ENCODE measurements around the gene MYH11. TPM values are rescaled to one million over a fixed set of nuclear protein-coding genes. Genes with fewer than 3 reads are reported as not detected.

The MYH11 gene
- polyA plus RNA-seq (2013, experiment 1 of 2; ENCODE audit: insufficient read length): 6.5 TPM
- 5.3 TPM for polyA plus RNA-seq (2013, experiment 2 of 2; ENCODE audit: insufficient read length)

GRCh38 chr16:15856901-15857698, at the start of gene MYH11:
MYH11 (minus strand) TSS chr16:15857028; CDS start chr16:15838252, 18,776 bp downstream.
- DNase-seq: no peak

- DNase-seq: no peak
Measured at GRCh38 chr16:15906439-15906838, 49.6 kb upstream of the MYH11 start.

GRCh38 chr16:15903960-15904359, 47.1 kb upstream of the MYH11 start:
- no peak for DNase-seq

- no peak for DNase-seq
Measured at GRCh38 chr16:15900901-15901500, 44.2 kb upstream of the MYH11 start.

- no peak for DNase-seq
Measured at GRCh38 chr16:15900357-15900756, 43.5 kb upstream of the MYH11 start.

DNA sequence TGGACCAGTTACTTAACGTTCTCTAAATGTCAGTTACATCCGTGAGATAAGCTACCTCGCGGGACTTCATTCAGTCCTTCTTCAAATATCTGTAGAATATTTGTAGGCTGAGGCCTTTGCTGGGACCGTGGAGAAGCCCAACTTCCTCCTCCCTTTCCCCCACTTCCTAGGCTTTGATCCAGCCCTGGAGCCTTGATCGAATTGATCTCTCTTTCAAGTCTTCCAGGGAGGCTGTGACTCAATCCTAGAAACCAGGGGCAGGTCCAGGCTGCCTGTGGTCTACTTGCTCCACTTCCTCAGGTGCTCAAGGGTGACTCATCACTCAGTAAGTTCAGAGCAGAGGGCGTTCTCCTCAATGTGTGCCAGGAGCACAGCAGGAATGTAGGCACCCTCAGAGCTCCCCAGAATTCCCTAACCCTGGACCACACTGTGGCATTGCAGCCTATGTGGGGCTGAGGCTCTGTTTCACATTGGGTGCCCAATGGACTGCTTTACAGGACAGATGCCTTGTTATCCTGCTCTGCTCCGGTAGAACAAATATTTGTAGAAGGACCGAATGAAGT, 42.8 kb upstream of the MYH11 start:
- DNase-seq: peak; percentile 91

- no peak for DNase-seq
Measured at GRCh38 chr16:15898654-15899053, 41.8 kb upstream of the MYH11 start.

DNA sequence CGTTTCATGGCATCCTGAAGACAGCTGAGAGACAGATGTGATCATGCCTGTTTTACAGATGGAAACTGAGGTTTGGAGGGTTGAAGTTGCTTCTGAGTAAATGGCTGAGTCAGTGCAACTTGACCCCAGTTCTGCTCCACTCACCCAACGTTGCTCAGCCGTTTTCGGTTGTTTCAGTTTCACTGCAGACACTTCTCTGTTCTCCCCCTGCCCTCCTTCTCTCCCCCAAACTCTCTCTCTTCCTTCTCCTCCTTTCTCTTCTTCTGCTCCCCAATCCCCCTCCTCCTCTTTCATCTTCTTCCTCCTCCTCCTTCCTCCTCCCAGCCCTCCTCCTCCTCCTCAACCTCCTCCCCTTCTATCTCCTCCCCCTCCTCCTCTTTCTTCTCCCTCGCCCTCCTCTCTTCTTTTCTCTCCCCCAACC, 41.0 kb upstream of the MYH11 start:
- peak; percentile 65 for DNase-seq

DNA sequence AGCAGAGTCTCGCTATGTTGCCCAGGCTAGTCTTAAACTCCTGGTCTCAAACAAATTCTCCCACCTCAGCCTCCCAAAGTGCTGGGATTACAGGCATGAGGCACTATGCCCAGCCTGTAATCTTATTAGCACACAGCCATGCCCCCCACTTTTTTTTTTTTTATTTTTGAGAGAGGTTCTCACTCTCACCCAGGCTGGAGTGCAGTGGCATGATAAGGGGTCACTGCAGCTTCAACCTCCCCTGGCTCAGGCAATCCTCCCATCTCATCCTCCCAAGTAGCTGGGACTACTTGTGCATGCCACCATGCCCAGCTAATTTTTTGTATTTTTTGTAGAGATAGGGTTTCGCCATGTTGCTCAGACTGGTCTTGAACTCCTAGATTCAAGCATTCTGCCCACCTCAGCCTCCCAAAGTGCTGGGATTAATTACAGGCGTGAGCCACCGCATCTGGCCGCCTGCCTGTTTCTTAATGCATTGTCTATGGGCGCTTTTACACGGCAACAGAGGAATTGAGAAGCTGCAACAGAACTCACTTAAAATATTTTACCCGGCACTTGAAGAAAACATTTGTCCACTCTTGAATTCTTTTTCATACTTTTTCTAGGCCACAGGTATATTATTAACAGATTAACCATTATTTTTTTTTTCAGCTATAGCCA, 40.4 kb upstream of the MYH11 start:
- DNase-seq: peak; percentile 71

DNA sequence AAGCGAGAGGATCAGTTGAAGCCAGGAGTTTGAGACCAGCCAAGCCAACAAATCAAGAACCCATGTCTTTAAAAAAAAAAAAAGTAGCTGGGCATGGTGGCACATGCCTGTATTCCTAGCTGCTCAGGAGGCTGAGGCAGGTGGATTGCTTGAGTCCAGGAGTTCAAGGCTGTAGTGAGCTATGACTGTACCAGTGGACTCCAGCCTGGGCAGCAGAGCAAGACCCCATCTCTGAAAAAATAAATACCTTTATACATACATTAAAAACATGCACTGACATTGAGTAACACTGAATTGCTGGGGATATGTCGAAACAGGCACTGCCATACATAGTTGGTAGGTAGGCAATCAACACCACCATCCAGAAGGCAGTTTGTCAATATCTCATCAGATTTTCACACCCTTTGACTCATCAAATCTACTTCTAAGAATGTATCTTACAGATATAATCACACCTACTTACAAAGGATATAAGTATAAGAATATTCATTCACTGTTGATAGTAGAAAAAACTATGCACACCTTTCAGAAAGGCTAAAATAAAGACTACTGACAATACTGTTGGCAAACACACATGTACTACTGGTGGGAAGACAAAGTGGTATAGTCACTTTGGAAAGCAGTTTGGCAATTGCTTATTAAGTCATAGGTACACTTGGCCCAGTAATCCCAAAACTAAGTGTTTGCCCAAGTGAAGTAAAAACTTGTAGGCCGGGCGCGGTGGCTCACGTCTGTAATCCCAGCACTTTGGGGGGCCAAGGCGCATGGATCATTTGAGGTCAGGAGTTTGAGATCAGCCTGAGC, 37.9 kb upstream of the MYH11 start:
- no peak for DNase-seq

DNA sequence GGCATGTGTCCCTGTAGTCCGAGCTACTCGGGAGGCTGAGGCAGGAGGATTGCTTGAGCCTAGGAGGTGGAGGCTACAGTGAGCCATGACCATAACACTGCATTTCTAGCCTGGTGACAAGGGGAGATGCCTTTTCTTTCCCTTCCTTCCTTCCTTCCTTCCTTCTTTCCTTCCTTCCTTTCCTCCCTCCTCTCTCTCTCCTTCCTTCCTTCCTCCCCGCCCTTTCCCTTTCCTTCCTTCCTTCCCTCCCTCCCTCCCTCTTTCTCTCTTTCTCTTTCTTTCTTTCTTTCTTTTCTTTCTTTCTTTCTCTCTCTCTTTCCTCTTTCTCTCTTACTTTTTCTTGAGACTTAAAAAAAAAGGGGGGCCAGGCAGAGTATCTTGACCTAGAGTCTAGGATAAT, 34.7 kb upstream of the MYH11 start:
- no peak for DNase-seq

DNA sequence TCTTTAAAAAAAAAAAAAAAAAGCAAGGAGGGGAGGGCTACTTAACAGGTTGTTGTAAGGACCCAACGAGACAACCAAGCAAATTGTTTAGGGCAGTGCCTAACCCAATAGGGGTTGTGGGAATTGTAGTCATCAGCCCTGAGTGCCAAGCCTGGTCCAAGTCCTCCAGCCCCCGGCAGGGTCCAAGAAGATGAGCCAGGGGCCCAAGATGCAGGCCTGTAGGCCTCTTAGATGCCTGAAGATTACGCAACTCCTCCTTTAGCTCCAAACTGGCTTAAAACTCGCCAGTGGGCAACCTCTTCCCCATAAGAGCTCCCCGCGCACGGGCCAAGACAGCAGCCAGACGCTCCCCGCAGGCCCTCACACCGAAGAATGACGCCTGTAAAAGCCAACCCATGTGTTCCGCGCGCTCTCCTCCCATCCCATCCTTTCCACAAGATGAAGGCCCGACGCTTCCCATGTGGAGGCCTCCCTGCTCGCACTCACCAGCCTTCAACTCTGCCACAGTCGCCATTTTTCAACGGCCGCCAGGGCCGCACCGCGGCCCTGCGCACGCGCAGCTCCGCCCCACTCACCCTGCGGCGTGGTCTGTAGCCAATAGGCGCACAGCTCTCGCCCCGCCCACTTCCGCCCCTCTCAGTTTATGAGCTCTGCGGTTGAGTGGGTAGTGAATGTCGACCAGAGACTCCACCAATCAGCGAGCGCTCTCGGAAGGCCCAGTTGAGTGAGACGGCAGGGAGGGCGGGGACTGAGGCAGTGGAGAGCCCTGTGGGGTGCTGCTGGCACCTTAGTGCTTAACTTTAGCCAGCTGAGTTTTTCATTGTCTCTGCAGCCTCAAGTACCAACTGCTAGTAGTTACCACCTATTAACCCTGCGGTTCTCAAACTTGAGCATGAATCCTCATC, 31.5 kb upstream of the MYH11 start, which contains the start of gene CEP20:
Gene CEP20 (minus strand): TSS at position 532 of the 905 bp plus-strand sequence. CDS start 18 bp downstream, at position 514.
- peak; percentile 99 for DNase-seq

GRCh38 chr16:15887283-15887682, 30.5 kb upstream of the MYH11 start:
- DNase-seq: no peak

DNA sequence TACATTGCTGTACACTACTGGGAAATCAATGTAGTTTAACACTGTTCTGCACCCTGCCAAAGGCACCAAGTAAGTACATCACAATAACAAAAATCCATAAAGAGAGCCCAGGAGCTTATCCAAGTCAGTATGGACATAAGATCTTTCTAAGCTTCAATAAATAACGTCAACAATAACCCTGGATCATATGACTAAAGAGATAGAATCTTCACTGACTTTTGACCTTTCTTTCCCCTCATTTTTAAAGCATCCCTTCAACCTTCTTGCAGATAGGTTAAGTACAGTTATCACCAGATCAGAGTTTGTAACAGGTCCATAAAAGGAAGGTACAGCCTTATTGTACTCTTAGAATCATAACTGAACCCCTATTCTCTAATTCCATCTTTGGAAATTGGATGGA, 29.2 kb upstream of the MYH11 start:
- no peak for DNase-seq

GRCh38 chr16:15885560-15886001, 28.8 kb upstream of the MYH11 start:
- no peak for DNase-seq

DNA sequence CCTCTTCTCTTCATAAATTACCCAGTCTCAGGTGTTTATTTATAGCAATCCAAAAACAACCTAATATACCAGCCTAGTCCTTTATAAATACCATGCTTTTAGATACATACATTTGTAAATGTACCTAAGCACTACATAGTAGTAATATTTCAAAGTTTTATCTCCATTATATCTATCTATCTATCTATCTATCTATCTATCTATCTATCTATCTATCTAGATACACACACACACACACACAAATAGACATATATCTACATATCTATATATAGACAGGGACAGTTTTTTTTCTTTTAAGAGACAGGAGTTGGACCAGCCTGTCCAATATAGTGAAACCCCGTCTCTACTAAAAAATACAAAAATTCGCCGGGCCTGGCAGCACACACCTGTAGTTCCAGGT, 25.7 kb upstream of the MYH11 start:
- DNase-seq: no peak

GRCh38 chr16:15881794-15882379, 25.1 kb upstream of the MYH11 start:
- DNase-seq: no peak

DNA sequence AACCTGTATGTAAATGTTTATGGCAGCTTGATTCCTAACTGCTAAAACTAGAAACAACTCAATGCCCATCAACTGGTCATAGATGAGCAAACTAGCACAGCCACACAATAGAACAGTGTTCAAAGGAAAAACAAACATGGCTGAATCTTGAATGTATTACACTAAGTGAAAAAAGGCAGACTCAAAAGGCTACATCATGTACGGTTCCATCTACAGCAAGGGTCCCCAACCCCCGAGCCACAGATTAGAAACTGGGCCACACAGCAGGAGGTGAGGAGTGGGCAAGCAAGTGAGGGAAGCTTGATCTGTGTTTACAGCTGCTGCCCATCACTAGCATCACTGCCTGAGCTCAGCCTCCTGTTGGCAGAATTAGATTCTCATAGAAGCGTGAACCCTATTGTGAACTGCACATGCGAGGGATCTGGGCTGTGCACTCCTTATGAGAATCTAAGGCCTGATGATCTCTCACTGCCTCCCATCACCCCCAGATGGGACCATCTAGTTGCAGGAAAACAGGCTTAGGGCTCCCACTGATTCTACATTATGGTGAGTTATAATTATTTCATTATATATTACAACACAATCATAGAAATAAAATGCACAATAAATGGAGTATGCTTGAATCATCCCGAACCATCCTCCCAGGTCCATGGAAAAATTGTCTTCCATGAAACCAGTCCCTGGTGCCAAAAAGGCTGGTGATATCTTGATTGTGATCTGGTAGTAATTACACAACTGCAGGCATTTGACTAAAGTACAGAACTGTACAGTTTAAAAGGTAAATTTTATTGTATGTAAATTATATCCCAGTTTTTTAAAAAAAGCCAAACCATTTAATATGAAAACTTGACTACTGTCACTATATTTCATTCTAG, 23.8 kb upstream of the MYH11 start:
- DNase-seq: no peak

GRCh38 chr16:15879255-15879811, 22.5 kb upstream of the MYH11 start:
- DNase-seq: peak; percentile 91
